Measurements from ENCODE around the gene IFI27L1.

Gene IFI27L1

GRCh38 chr14:94048691-94049624, 32.2 kb upstream of the IFI27L1 start:
- TF ChIP-seq CTCF (IDR thresholded peaks at IDR 0.05) (no peak), ZFX (IDR thresholded peaks at IDR 0.05; ENCODE audit: borderline replicate concordance) (no peak)
- no peak overlapping the region for H3K27ac ChIP-seq

- TF ChIP-seq CTCF (IDR thresholded peaks at IDR 0.05) = no peak
- no peak for TF ChIP-seq ZFX (IDR thresholded peaks at IDR 0.05; ENCODE audit: borderline replicate concordance)
- no peak overlapping the region for H3K27ac ChIP-seq
Observed at GRCh38 chr14:94049625-94050023, 31.5 kb upstream of the IFI27L1 start.

- no peak for TF ChIP-seq CTCF (IDR thresholded peaks at IDR 0.05)
- TF ChIP-seq ZFX (IDR thresholded peaks at IDR 0.05; ENCODE audit: borderline replicate concordance) = no peak
- H3K27ac ChIP-seq = no peak overlapping the region
Observed at GRCh38 chr14:94050231-94050880, 30.8 kb upstream of the IFI27L1 start.

GRCh38 chr14:94051115-94051514, 30.0 kb upstream of the IFI27L1 start:
- no peak for TF ChIP-seq ZFX (IDR thresholded peaks at IDR 0.05; ENCODE audit: borderline replicate concordance)
- TF ChIP-seq CTCF (IDR thresholded peaks at IDR 0.05) = peak; percentile 20; the same call in 1 of the 2 replicates

GRCh38 chr14:94051779-94052178, 29.3 kb upstream of the IFI27L1 start:
- TF ChIP-seq CTCF (IDR thresholded peaks at IDR 0.05) (no peak), ZFX (IDR thresholded peaks at IDR 0.05; ENCODE audit: borderline replicate concordance) (no peak)
- no peak overlapping the region for H3K27ac ChIP-seq

More at GRCh38 chr14:94051115-94051514, 30.0 kb upstream of the IFI27L1 start:
- H3K27ac ChIP-seq = no peak overlapping the region

- TF ChIP-seq CTCF (IDR thresholded peaks at IDR 0.05) (no peak), ZFX (IDR thresholded peaks at IDR 0.05; ENCODE audit: borderline replicate concordance) (no peak)
Observed at GRCh38 chr14:94052199-94052598, 28.9 kb upstream of the IFI27L1 start.

GRCh38 chr14:94052662-94053061, 28.4 kb upstream of the IFI27L1 start:
- no peak overlapping the region for H3K27ac ChIP-seq
- TF ChIP-seq ZFX (IDR thresholded peaks at IDR 0.05; ENCODE audit: borderline replicate concordance) (no peak), CTCF (IDR thresholded peaks at IDR 0.05) (no peak)

More at GRCh38 chr14:94052199-94052598, 28.9 kb upstream of the IFI27L1 start:
- H3K27ac ChIP-seq = no peak overlapping the region
